Endometrium (tissue), 2 donors: ENCODE measurements around the gene CAPN13.

Source experiments
- FAIRE-seq: peaks from 2 replicates; lab custom pipeline; 2012; peaks lifted over from hg19 to GRCh38; lab: Jason Lieb, UNC
- donor health status: control.
- donor health status: control.

CAPN13 gene

GRCh38 chr2:30786923-30787685 is 20.1 kb downstream of the CAPN13 start:
- no peak for FAIRE-seq

- no peak for FAIRE-seq
Measured at GRCh38 chr2:30784682-30785081, 22.6 kb downstream of the CAPN13 start.

GRCh38 chr2:30781961-30782533 is 25.2 kb downstream of the CAPN13 start:
- no peak for FAIRE-seq

GRCh38 chr2:30781451-30781850 is 25.8 kb downstream of the CAPN13 start:
- FAIRE-seq, result no peak

- FAIRE-seq, result no peak
Measured at GRCh38 chr2:30780776-30781330, 26.4 kb downstream of the CAPN13 start.

- no peak for FAIRE-seq
Measured at GRCh38 chr2:30778611-30779010, 28.6 kb downstream of the CAPN13 start.

- FAIRE-seq, result no peak
Measured at GRCh38 chr2:30777661-30778505, 29.4 kb downstream of the CAPN13 start.

- FAIRE-seq, result no peak
Measured at GRCh38 chr2:30776831-30777635, 30.2 kb downstream of the CAPN13 start.

GRCh38 chr2:30775833-30776232 is 31.4 kb downstream of the CAPN13 start:
- no peak for FAIRE-seq

- FAIRE-seq, result no peak
Measured at GRCh38 chr2:30772021-30772705, 35.1 kb downstream of the CAPN13 start.

- FAIRE-seq, result no peak
Measured at GRCh38 chr2:30770816-30771576, 36.2 kb downstream of the CAPN13 start.

- FAIRE-seq, result no peak
Measured at GRCh38 chr2:30769891-30770462, 37.3 kb downstream of the CAPN13 start.

GRCh38 chr2:30769481-30769780 is 37.8 kb downstream of the CAPN13 start:
- FAIRE-seq, result no peak

- no peak for FAIRE-seq
Measured at GRCh38 chr2:30768708-30769480, 38.4 kb downstream of the CAPN13 start.

GRCh38 chr2:30768036-30768686 is 39.1 kb downstream of the CAPN13 start:
- no peak for FAIRE-seq

- FAIRE-seq, result no peak
Measured at GRCh38 chr2:30766666-30767065, 40.6 kb downstream of the CAPN13 start.

GRCh38 chr2:30765876-30766470 is 41.3 kb downstream of the CAPN13 start:
- no peak for FAIRE-seq

GRCh38 chr2:30765191-30765590 is 42.1 kb downstream of the CAPN13 start:
- FAIRE-seq, result no peak
